ENCODE results near the gene PPP1R2. TPM values are rescaled to one million over a fixed set of nuclear protein-coding genes. Genes with fewer than 3 reads are reported as not detected.

PPP1R2 gene
- total and polyA plus RNA-seq, 2 of the 13 experiments (the other 11 are each of a cell fraction or from before 2014, with no cell fraction given), result 36.5 to 86.5 TPM

GRCh38 chr3:195542698-195543499, at the start of gene PPP1R2 (continued):
- TF ChIP-seq CREB3 (CRISPR knock-in tag; IDR thresholded peaks at IDR 0.05) (0 out of 2 replicates have a peak, but pooled peaks have one; percentile 29), TSC22D2 (CRISPR knock-in tag; IDR thresholded peaks at IDR 0.05; ENCODE audit: borderline replicate concordance) (no peak), MTA3 (CRISPR knock-in tag; IDR thresholded peaks at IDR 0.05) (no peak), ZNF354B (CRISPR knock-in tag; IDR thresholded peaks at IDR 0.05) (no peak), ZNF782 (CRISPR knock-in tag; IDR thresholded peaks at IDR 0.05; ENCODE audit: borderline replicate concordance) (peak; percentile 85; the same call in 1 of the 2 replicates), KMT2B (CRISPR knock-in tag; IDR thresholded peaks at IDR 0.05) (peak; percentile 77), ZBTB33 (CRISPR knock-in tag; IDR thresholded peaks at IDR 0.05) (no peak), KDM2A (CRISPR knock-in tag; IDR thresholded peaks at IDR 0.05; ENCODE audit: borderline replicate concordance, low read depth) (peak; percentile 93), ZNF333 (CRISPR knock-in tag; IDR thresholded peaks at IDR 0.05; ENCODE audit: borderline replicate concordance) (peak; percentile 49; the same call in 1 of the 2 replicates), ZFP90 (CRISPR knock-in tag; IDR thresholded peaks at IDR 0.05; ENCODE audit: borderline replicate concordance) (0 out of 2 replicates have a peak, but pooled peaks have one; percentile 50), ZNF503 (CRISPR knock-in tag; IDR thresholded peaks at IDR 0.05) (peak; percentile 44; the same call in 1 of the 2 replicates)
- TF ChIP-seq, protein P1, sequence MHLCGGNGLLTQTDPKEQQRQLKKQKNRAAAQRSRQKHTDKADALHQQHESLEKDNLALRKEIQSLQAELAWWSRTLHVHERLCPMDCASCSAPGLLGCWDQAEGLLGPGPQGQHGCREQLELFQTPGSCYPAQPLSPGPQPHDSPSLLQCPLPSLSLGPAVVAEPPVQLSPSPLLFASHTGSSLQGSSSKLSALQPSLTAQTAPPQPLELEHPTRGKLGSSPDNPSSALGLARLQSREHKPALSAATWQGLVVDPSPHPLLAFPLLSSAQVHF (CRISPR knock-in tag; IDR thresholded peaks at IDR 0.05), result no peak; the same call in 1 of the 2 replicates
- TF ChIP-seq, protein P2, sequence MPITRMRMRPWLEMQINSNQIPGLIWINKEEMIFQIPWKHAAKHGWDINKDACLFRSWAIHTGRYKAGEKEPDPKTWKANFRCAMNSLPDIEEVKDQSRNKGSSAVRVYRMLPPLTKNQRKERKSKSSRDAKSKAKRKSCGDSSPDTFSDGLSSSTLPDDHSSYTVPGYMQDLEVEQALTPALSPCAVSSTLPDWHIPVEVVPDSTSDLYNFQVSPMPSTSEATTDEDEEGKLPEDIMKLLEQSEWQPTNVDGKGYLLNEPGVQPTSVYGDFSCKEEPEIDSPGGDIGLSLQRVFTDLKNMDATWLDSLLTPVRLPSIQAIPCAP (CRISPR knock-in tag; IDR thresholded peaks at IDR 0.05; ENCODE audit: low read depth), result no peak
- TF ChIP-seq, protein P3, sequence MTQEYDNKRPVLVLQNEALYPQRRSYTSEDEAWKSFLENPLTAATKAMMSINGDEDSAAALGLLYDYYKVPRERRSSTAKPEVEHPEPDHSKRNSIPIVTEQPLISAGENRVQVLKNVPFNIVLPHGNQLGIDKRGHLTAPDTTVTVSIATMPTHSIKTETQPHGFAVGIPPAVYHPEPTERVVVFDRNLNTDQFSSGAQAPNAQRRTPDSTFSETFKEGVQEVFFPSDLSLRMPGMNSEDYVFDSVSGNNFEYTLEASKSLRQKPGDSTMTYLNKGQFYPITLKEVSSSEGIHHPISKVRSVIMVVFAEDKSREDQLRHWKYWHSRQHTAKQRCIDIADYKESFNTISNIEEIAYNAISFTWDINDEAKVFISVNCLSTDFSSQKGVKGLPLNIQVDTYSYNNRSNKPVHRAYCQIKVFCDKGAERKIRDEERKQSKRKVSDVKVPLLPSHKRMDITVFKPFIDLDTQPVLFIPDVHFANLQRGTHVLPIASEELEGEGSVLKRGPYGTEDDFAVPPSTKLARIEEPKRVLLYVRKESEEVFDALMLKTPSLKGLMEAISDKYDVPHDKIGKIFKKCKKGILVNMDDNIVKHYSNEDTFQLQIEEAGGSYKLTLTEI (CRISPR knock-in tag; conservative IDR thresholded peaks at IDR 0.05), result no peak
- TF ChIP-seq, protein P4, sequence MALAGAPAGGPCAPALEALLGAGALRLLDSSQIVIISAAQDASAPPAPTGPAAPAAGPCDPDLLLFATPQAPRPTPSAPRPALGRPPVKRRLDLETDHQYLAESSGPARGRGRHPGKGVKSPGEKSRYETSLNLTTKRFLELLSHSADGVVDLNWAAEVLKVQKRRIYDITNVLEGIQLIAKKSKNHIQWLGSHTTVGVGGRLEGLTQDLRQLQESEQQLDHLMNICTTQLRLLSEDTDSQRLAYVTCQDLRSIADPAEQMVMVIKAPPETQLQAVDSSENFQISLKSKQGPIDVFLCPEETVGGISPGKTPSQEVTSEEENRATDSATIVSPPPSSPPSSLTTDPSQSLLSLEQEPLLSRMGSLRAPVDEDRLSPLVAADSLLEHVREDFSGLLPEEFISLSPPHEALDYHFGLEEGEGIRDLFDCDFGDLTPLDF (CRISPR knock-in tag; IDR thresholded peaks at IDR 0.05), result peak; percentile 47; the same call in 1 of the 2 replicates
- TF ChIP-seq, protein P5, sequence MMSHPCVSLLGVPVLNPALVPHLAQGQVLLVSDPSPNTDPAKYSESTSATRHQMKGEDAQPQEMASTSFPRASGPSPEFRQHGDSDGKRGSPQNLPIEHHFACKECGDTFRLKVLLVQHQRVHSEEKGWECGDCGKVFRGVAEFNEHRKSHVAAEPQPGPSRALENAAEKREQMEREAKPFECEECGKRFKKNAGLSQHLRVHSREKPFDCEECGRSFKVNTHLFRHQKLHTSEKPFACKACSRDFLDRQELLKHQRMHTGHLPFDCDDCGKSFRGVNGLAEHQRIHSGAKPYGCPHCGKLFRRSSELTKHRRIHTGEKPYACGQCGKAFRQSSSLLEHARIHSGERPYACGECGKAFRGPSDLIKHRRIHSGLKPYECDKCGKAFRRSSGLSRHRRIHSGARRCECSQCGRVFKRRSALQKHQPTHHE (CRISPR knock-in tag; IDR thresholded peaks at IDR 0.05; ENCODE audit: borderline replicate concordance), result no peak
